ENCODE measurements around the gene PRKG1. TPM values are rescaled to one million over a fixed set of nuclear protein-coding genes. Genes with fewer than 3 reads are reported as not detected.

PRKG1 gene
- polyA plus RNA-seq, 3 donors: not detected

- intact Hi-C loops (cut with micrococcal nuclease): no loop called here
- H3K36me3 ChIP-seq (replicated peaks in 1 of 2; ENCODE audit: control insufficient read depth in 1 of 2, insufficient read depth in 2 of 2, low read length in 2 of 2): no peaks in the 10 kb centered on the region
- DNase-seq: no peak
- H3K4me1 ChIP-seq (ENCODE audit: control insufficient read depth in 1 of 2, insufficient read depth in 2 of 2, low read length in 2 of 2): peaks cover 0 to 3% of the 10 kb centered on the region in 2 donors
- H3K4me2 ChIP-seq (replicated peaks; ENCODE audit: extremely low read depth, low read length, poor library complexity, severe bottlenecking): no peak overlapping the region
- no peaks in the 10 kb centered on the region for H3K9me3 ChIP-seq (replicated peaks in 1 of 2; ENCODE audit: control insufficient read depth in 1 of 2, insufficient read depth in 1 of 2, low read length in 2 of 2)
- peaks cover 11% of the 10 kb centered on the region for H3K4me1 Mint-ChIP-seq
- H4K20me1 ChIP-seq (ENCODE audit: insufficient read depth, low read length): no peaks in the 10 kb centered on the region
- H3K36me3 Mint-ChIP-seq: no peaks in the 10 kb centered on the region
- H3K79me2 ChIP-seq (ENCODE audit: insufficient read depth, low read length): no peaks in the 10 kb centered on the region
- no peak overlapping the region for H3K27ac ChIP-seq (ENCODE audit: low read depth in 1 of 2, low read length in 2 of 2)
- WGBS (ENCODE audit: insufficient coverage): 100% methylated on average over 1 of the region's 4 CpGs
- H3K4me3 ChIP-seq (replicated peaks in 1 of 3; ENCODE audit: low read depth in 2 of 3, low read length in 3 of 3): no peak overlapping the region
- H2AFZ ChIP-seq (ENCODE audit: insufficient read depth, low read depth, low read length, poor library complexity, severe bottlenecking): no peak overlapping the region
- H3K9me3 Mint-ChIP-seq: peaks cover 0 to 2% (median 0%) of the 10 kb centered on the region in 7 donors
- H3K4me3 Mint-ChIP-seq: no peak overlapping the region
- no peak for TF ChIP-seq CTCF (IDR thresholded peaks at IDR 0.05)
- peaks cover 0 to 2% (median 1%) of the 10 kb centered on the region in 3 donors for H3K27me3 Mint-ChIP-seq (ENCODE audit: low read depth in 3 of 3)
- no peak overlapping the region for H3K27ac Mint-ChIP-seq
- H3K27me3 ChIP-seq (ENCODE audit: control insufficient read depth in 2 of 2, insufficient read depth in 2 of 2, low read length in 2 of 2): no peaks in the 10 kb centered on the region
- no peak overlapping the region for H3K9ac ChIP-seq (ENCODE audit: insufficient read depth, low read length, poor library complexity, severe bottlenecking)
These were observed 1137.8 kb downstream of the PRKG1 start for GRCh38 chr10:52212062-52212461.

GRCh38 chr10:52212802-52213201 lies 1138.5 kb downstream of the PRKG1 start:
- Mint-ChIP-seq H3K27me3 (ENCODE audit: low read depth in 3 of 3) (peaks cover 0 to under 1% (median 0%) of the 10 kb centered on the region in 3 donors), H3K9me3 (no peaks in the 10 kb centered on the region), H3K4me3 (no peak overlapping the region), H3K27ac (no peak overlapping the region), H3K4me1 (peaks cover 13% of the 10 kb centered on the region), H3K36me3 (no peaks in the 10 kb centered on the region)
- no peak for DNase-seq
- H4K20me1 ChIP-seq (ENCODE audit: insufficient read depth, low read length): no peaks in the 10 kb centered on the region
- H3K36me3 ChIP-seq (replicated peaks in 1 of 2; ENCODE audit: control insufficient read depth in 1 of 2, insufficient read depth in 2 of 2, low read length in 2 of 2): no peaks in the 10 kb centered on the region
- no peak overlapping the region for H3K4me3 ChIP-seq (replicated peaks in 1 of 3; ENCODE audit: low read depth in 2 of 3, low read length in 3 of 3)
- intact Hi-C loops (cut with micrococcal nuclease): no loop called here
- H3K4me1 ChIP-seq (ENCODE audit: control insufficient read depth in 1 of 2, insufficient read depth in 2 of 2, low read length in 2 of 2): peaks cover 0 to 3% of the 10 kb centered on the region in 2 donors
- no peaks in the 10 kb centered on the region for H3K9me3 ChIP-seq (replicated peaks in 1 of 2; ENCODE audit: control insufficient read depth in 1 of 2, insufficient read depth in 1 of 2, low read length in 2 of 2)
- H3K27me3 ChIP-seq (ENCODE audit: control insufficient read depth in 2 of 2, insufficient read depth in 2 of 2, low read length in 2 of 2): no peaks in the 10 kb centered on the region
- H3K9ac ChIP-seq (ENCODE audit: insufficient read depth, low read length, poor library complexity, severe bottlenecking): no peak overlapping the region
- H3K27ac ChIP-seq (ENCODE audit: low read depth in 1 of 2, low read length in 2 of 2): no peak overlapping the region
- H3K4me2 ChIP-seq (replicated peaks; ENCODE audit: extremely low read depth, low read length, poor library complexity, severe bottlenecking): no peak overlapping the region
- H2AFZ ChIP-seq (ENCODE audit: insufficient read depth, low read depth, low read length, poor library complexity, severe bottlenecking): no peak overlapping the region
- no peak for TF ChIP-seq CTCF (IDR thresholded peaks at IDR 0.05)
- no CpG with 5 or more reads among the region's 4 CpGs for WGBS (ENCODE audit: insufficient coverage)
- no peaks in the 10 kb centered on the region for H3K79me2 ChIP-seq (ENCODE audit: insufficient read depth, low read length)
